Fibroblast of skin of left quadriceps (primary cell): ENCODE measurements around the gene F13B.
A peak's percentile ranks its signal among the peaks of the same experiment; 100 is the strongest.
"Not testable (repeated sequence)": the region's sequence is repeated elsewhere in the genome, so short reads cannot be mapped to it uniquely, and the experiment has no call there.

Experiments
- DNase-seq, 2 experiments: peaks; one replicate each; pipeline ENCODE4 v3.0.0-alpha.2; 2013; ENCODE audit warnings: low read depth in 2 of 2

Gene F13B

DNA sequence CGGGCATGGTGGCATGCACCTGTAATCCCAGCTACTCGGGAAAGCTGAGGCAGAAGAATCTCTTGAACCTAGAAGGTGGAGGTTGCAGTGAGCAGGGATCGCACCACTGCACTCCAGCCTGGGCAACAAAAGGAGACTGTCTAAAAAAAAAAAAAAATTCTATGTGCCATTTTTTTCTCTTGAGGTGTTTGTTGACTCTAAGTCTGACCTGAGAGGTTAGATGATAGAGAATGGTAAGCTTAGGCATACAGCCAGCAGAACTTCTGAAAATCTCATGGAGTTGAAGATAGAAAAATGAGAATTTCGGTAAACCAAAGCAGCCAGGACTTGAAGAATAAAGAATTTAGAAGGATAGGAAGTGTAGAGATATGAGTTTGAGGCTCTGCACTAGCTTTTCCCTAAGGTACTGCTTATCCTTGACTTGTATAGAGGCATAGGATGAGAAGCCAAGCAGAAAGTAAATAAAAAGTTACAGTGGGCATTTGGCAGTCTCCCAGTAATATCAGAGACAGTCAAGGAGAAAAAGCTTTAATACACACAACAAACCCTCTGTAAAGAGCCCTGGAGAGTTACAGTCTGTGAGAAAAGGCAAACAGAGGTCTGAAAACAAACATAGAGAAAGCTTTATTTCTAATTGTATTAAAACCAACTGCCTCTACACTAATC lies 24.3 kb downstream of the F13B start:
- DNase-seq = no peak

DNA sequence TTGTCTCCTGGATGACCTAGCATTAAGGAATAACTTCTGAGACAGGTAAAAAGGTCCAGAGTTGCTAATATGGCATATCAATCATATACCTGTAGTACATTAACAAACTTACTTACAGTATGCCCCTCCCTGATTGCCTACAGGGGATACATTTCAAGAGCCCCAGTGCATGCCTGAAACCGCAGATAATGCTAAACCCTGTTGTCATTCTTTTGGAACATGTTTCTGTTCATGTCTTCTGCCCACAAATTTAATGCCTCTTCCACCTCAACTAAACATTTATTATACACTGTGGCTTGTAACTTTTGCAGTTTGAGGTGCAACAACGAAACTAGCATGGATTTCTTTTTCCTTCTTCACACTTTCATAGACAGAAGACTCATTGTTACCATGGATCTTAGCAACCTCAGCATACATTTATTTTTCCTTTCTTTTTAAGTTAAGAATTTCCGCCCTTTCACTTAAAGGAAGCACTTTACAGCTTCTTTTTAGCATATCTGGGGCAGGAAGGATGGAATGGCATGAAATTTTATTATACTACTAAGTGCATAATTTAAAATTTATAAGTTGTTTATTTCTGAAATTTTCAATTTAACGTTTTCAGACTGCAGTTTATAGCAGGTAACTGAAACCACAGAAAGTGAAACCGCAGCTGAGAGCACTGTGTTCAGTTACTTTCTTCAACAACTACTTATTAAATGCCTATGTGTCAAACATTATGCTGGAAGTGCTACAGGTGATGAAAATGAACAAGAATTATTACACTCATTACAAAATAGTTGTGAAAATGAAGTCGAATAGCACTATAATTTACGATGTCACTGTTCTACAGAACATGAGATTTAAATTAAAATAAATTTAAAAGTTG lies 25.3 kb downstream of the F13B start:
- DNase-seq = no peak

DNA sequence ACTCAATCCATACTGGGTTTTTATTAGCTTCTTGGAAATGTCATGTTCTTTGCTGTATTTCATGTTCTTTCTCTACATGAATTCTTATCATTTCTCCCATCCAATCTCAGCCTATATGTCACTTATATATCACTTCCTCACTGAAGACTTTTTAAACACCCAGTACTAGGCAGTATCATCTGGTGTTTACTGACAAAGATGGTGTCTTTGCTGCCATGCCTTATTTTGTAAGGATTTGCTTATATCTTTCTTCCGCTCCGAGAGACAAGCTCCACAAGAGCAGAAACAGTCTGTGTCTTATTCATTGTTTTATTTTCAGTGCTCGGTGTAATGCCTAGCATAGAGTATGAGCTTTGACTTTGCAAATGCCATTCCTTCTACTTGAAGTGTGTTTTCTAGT lies 30.2 kb downstream of the F13B start:
- no peak for DNase-seq

DNA sequence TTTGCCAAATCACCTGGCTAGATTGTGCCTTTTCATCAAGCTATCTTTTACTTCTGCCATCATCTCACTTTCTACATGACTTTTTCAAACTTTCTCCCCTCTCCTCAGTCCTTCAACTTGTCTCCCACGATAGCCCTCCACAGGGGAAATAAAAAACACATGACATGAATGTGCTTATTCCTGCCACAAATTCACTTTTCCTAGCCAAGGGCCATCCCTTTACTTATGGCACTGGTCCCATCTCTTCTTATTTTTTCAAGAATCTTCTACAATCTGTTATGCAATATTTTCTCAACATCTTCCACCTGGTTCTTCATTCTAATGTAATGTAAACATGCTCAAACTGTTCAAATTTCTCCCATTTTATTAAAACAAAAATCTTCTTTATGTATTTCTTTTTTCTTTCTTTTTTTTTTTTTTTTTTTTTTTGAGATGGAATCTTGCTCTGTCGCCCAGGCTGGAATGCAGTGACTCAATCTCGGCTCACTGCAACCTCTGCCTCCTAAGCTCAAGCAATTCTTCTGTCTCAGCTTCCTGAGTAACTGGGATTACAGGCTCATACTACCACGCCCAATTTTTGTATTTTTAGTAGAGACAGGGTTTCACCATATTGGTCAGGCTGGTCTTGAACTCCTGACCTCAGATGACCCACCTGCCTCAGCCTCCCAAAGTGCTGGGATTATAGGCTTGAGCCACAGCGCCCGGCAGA lies 32.3 kb downstream of the F13B start:
- DNase-seq = peak; percentile 27 to 31

DNA sequence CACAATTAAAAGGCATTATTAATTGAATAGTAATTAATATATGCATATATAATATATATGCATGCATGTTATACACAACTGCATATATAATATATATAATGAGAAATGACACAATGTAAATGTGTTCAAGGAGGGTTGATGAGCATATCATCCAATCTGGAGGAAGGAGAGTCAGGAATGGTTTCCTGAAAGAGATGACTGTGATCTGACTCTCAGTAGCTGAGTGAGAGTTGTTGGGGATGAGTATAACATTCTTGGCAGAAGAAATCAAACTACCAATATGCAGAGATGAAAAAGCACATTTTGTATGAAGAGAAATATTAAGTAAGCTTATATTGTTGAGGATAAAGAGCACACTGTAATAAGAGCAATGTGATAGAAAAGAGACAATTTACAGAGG lies 37.3 kb downstream of the F13B start:
- DNase-seq = no peak

DNA sequence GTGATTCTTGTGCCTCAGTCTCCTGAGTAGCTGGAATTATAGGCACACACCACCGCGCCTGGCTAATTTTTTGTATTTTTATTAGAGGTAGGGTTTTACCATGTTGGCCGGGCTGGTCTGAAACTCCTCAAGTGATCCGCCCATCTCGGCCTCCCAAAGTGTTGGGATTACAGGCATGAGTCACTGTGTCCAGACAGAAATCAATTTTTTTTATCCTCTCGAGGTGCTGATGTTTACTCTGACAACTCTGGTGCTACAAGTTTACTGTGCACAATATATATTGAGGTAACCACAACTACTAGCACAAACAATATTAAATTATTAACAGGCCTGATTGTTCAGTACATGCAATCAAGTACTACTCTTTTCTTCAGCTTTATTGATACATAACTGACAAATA lies 39.7 kb downstream of the F13B start:
- no peak for DNase-seq

DNA sequence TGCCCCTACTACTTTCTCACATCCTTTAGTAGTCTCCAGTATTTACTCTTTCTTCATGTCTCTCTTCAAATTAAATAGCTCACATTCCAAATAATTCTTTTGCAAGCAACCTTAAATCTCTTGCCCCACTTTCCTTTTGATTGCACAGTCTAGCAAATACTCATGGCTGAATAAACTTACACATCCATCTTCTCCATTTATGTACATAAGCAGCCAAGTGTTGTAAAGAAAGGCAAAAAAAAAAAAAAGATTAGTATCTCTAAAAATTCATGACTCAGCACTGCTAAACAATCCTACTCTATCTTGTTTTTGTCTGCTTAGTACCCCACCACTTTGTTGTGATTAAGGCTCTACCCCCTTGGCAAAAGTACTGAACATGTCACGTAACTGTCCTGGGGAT lies 42.6 kb downstream of the F13B start:
- DNase-seq = peak; percentile 30

DNA sequence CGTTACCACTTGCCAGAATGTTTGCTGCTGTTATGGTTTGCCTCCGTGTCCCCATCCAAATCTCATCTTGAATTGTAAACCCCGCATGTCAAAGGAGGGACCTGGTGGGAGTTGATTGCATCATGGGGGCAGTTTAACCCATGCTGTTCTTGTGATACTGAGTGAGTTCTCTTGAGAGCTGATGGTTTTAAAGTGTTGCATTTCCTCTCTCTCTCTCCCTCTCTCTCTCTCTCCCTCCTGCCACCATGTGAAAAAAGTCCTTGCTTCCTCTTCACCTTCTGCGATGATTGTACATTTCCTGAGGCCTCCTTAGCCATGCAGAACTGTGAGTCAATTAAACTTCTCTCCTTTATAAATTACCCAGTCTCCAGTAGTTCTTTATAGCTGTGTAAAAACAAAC lies 45.3 kb downstream of the F13B start:
- DNase-seq = no peak

DNA sequence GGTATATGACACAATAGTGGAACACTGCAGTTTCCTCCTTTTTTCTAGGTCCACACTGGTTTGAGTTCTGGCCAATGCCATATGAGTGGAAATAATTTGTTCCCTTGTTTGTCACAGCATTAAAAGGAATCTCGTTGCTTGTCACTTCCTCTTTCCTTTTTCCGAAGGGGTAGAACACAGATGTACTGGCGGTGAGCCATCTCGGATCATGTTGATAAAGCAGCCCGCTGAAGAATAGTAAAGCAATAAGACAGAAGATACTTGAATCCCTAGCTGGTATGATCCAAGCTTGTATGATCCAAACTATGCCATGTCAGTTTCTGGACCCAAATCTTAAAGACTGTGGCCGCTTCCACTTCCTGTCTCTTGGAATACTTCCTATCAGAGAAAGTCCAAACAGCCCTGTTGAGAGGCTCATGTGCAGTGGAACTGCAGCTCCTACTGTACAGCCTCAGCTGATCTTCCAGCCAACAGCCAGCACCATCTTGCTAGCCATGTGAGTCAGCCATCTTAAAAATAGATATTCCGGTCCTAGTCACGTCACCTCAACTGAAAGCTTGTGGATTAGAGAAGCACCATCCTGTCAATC lies 49.4 kb downstream of the F13B start:
- DNase-seq = no peak

DNA sequence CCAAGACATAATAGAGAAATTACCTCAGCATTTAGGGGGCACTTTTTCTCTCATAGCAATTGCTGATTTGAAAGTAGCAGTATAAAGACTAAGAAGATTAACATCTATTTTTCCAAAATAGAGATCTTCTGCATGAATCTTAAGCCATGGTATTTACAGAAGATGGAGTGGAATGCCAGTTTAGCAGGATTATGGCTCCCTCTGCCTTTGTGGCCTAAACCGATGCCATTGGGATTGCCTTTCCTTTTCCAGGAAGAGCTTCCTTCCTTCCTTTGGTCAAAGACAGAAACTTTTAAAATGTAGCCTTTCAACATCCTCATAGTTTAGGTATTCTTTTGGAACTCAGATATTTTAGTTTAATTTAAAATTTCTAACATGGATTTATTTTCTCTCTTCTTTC lies 50.3 kb downstream of the F13B start:
- no peak for DNase-seq

DNA sequence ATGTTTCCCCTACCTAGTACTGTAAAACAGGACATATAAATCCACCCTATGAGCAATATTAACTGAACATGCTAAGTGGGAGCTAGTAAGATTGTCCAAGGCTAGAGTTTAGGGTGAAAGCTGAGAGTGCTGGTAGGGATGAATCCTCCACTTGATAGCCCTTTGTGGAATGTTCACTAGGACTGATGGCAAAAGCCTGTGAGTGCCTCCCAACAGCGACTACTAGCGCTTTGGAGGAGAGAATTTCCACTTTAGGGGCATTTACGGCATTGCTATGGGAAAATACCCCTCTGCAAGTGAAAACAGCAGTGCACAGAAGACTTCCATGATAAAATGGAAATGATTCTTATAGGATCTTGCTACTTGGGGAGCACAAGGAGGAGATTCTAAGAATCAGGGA lies 53.8 kb downstream of the F13B start:
- no peak for DNase-seq

DNA sequence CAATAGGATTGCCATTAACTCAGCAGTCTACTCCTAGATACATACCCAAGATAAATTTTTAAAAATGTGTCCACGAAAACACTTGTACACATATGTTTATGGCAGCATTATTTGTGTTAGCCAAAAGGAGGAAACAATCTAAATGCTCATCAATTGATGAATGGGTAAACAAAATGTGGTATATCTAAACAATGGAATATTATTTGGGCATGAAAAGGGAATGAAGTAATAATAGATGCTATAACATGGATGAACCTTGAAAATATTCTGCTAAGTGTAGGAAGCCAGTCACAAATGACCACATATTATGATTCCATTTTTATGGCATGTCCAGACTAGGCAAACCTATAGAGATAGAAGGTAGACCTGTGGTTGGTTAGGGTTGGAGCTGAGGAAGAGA lies 55.4 kb downstream of the F13B start:
- no peak for DNase-seq

DNA sequence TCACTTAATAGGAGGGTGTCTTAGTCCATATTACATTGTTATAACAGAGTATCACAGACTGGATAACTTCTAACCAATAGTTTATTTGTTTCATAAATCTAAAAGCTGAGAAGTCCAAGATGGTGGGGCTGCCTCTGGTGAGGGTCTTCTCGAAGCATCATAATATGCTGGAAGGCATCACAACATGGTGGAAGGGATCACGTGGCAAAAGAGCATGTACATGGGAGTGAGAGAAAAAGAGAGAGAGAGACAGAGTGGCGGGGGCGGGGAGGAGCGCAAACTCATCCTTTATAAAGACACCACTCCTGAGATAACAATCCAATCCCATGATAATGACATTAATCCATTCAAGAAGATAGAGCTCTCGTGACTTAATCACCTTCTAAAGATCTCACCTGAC lies 58.2 kb downstream of the F13B start:
- no peak for DNase-seq

DNA sequence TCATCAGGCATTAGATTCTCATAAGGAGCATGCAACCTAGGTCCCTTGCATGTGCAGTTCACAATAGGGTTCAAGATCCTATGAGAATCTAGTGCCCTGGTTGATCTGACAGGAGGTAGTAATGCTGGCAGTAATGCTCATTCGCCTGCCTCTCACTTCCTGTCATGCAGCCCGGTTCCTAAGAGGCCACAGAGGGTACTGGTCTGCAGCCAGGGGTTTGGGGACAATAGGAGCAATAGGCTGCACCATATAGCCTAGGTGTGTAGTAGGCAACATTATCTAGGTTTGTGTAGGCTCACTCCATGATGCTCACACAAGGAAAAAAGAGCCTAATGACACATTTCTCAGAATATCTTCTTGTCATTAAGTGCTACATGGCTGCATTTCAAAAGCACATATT lies 63.9 kb downstream of the F13B start:
- DNase-seq = no peak

DNA sequence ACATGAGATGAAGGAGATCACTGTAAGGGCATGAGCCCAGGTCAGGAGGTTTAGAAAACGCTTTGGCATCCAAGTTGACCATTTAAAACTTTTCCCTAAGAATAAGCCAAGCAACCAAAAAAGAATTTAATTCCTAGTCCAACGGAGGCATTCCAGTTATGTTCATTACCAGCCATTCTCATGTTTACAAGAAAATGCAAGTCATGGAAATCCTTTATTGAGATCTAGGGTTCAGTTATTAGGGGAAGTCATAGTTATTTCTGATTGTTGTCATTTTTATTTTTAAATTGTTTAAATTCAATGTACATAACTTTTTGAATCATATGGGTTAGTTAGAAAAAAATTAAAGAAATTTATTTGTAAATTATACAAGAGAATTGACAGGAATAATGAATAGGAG lies 65.2 kb downstream of the F13B start:
- no peak for DNase-seq

DNA sequence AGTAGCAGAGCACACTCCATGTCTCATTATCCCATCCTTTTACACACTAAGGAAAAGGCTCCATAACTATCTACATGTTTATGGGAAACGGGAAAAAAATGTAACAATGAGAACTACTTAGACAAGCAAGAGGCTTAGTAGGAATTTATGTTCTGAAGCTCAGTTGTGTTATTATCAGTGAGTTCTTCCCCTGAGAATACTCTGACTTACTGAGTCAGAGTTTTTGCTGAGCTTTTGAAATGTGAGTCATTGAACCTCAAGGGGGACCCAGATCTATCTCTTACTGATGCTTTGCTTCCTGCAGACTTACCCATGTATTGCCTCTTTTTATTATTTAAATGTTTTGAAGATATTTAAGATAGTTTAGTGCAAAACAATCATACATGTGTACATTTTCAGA lies 69.6 kb downstream of the F13B start:
- DNase-seq = peak; percentile 78 to 80

DNA sequence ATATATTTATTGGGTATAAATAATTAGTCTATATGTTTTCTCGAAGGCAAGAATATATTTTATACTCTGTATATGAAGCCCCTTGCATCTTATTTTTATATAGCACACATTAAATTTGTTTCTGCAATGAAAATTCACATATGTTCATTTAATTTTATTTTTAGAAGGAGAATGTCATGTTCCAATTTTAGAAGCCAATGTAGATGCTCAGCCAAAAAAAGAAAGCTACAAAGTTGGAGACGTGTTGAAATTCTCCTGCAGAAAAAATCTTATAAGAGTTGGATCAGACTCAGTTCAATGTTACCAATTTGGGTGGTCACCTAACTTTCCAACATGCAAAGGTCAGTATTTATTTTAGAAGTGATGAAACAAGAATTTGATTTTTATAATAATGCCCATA lies 73.1 kb downstream of the F13B start:
- DNase-seq = no peak

DNA sequence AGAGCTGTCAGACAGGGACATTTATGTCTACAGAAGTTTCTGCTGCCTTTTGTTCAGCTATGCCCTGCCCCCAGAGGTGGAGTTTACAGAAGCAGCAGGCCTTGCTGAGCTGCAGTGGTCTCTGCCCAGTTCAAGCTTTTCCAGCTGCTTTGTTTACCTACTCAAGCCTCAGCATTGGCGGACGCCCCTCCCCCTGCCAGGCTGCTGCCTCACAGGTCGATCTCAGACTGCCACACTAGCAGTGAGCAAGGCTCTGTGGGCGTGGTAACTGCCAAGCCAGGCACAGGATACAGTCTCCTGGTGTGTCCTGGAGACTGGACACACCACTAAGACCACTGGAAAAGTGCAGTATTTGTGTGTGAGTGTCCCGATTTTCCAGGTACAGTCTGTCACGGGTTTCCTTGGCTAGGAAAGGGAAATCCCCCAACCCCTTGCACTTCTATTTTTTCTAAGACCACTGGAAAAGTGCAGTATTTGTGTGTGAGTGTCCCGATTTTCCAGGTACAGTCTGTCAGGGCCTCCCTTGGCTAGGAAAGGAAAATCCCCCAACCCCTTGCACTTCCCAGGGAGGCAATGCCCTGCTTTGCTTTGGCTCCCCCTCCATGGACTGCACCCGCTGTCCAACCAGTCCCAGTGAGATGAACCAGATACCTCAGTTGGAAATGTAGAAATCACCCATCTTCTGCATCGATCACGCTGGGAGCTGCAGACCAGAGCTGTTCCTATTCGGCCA lies 75.0 kb downstream of the F13B start:
- not testable (repeated sequence) for DNase-seq
